ENCODE results near the gene NAXD. TPM values are rescaled to one million over a fixed set of nuclear protein-coding genes. Genes with fewer than 3 reads are reported as not detected.
A peak's percentile ranks its signal among the peaks of the same experiment; 100 is the strongest.

The NAXD gene
- total RNA-seq, 2 donors from 2014 or later = 36.2 to 71.6 TPM

DNA sequence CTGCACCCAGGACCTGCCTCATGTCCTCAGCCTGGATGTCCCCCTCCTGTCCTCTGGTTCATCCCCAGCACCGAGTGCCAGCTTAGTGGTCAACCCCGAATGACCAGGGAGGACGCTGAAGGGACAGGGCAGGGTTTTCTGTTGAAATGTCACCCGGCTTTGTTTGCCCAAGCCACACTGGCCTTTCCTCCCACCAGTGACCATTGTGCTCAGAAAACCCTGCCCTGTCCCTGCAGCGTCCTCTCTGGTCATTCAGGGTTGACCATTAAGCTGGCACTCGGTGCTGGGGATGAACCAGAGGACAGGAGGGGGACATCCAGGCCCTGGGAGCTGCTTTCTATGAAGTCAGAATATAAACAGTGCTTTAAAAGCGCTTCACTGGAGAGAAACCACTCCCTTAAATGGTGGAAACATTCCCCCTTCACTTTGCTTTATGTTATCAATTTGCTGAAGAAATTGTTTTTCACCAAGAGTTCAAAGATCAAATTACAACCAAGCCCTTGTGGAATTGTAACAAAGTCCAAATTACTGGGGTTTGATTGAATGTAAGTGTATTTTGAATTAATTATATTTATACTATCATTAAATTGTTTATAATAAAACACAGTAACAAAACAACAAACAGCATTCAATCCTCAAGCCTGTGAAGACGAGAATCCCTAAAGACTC is 69.2 kb downstream of the NAXD start:
- TF ChIP-seq POLR2AphosphoS5 (IDR thresholded peaks at IDR 0.05) (no peak), POLR2A (IDR thresholded peaks at IDR 0.05) (no peak)
- TF ChIP-seq, protein P1, sequence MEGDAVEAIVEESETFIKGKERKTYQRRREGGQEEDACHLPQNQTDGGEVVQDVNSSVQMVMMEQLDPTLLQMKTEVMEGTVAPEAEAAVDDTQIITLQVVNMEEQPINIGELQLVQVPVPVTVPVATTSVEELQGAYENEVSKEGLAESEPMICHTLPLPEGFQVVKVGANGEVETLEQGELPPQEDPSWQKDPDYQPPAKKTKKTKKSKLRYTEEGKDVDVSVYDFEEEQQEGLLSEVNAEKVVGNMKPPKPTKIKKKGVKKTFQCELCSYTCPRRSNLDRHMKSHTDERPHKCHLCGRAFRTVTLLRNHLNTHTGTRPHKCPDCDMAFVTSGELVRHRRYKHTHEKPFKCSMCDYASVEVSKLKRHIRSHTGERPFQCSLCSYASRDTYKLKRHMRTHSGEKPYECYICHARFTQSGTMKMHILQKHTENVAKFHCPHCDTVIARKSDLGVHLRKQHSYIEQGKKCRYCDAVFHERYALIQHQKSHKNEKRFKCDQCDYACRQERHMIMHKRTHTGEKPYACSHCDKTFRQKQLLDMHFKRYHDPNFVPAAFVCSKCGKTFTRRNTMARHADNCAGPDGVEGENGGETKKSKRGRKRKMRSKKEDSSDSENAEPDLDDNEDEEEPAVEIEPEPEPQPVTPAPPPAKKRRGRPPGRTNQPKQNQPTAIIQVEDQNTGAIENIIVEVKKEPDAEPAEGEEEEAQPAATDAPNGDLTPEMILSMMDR (IDR thresholded peaks at IDR 0.05) = no peak
- H3K9me3 ChIP-seq = no peaks in the 10 kb centered on the region
- intact Hi-C loops (cut with DNase I) = no loop called here
- no peaks in the 10 kb centered on the region for H3K4me1 ChIP-seq (replicated peaks)
- no peak overlapping the region for H3K4me3 ChIP-seq
- H3K27ac ChIP-seq = peak overlapping the region in 1 of 2 donors; percentile 46
- no peaks in the 10 kb centered on the region for H3K27me3 ChIP-seq (replicated peaks; ENCODE audit: insufficient read depth)
- 80% methylated on average over 8 of the region's 8 CpGs for WGBS
- DNase-seq (ENCODE audit: low spot score) = no peak
- no peaks in the 10 kb centered on the region for H3K36me3 ChIP-seq

- intact Hi-C loops (cut with DNase I) = no loop called here
- no peaks in the 10 kb centered on the region for H3K9me3 ChIP-seq
- TF ChIP-seq POLR2AphosphoS5 (IDR thresholded peaks at IDR 0.05) = peak; percentile 55
- TF ChIP-seq, protein P1 (IDR thresholded peaks at IDR 0.05) = no peak
- H3K36me3 ChIP-seq = no peaks in the 10 kb centered on the region
- WGBS = 72% methylated on average over 11 of the region's 11 CpGs
- no peaks in the 10 kb centered on the region for H3K4me1 ChIP-seq (replicated peaks)
- no peak for DNase-seq (ENCODE audit: low spot score)
- no peaks in the 10 kb centered on the region for H3K27me3 ChIP-seq (replicated peaks; ENCODE audit: insufficient read depth)
- no peak overlapping the region for H3K4me3 ChIP-seq
- H3K27ac ChIP-seq = peak overlapping the region; percentile 24 to 50
Measured at GRCh38 chr13:110685305-110686020, 70.1 kb downstream of the NAXD start.

- no peaks in the 10 kb centered on the region for H3K9me3 ChIP-seq
- no peak overlapping the region for H3K27ac ChIP-seq
- DNase-seq (ENCODE audit: low spot score) = no peak
- no peaks in the 10 kb centered on the region for H3K27me3 ChIP-seq (replicated peaks; ENCODE audit: insufficient read depth)
- intact Hi-C loops (cut with DNase I) = no loop called here
- TF ChIP-seq, protein P1 (IDR thresholded peaks at IDR 0.05) = no peak
- TF ChIP-seq POLR2AphosphoS5 (IDR thresholded peaks at IDR 0.05) (no peak), POLR2A (IDR thresholded peaks at IDR 0.05) (no peak)
- no peaks in the 10 kb centered on the region for H3K36me3 ChIP-seq
- WGBS = 89% methylated on average over 16 of the region's 16 CpGs
- no peaks in the 10 kb centered on the region for H3K4me1 ChIP-seq (replicated peaks)
- H3K4me3 ChIP-seq = no peak overlapping the region
Measured at GRCh38 chr13:110687736-110688135, 72.4 kb downstream of the NAXD start.

DNA sequence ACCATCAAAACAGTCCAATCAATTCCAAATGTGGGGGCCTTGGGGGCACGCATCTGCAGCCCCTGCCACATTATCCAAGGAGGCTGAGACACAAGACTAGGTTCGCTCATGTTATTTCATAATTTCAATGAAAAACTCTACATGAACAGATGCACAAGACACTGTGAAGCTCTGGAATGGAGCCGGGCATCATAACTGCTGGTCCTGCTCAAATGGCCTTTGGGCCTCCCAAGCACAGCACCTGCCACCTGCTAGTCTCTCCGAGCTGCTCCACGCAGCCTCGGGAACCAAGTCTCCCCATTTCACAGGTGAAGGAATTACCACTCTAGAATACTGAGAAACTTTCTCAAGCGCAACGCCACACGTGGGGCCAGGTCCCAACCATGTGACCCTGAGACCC is 73.7 kb downstream of the NAXD start:
- WGBS = 88% methylated on average over 9 of the region's 9 CpGs
- Histone ChIP-seq H3K9me3 (no peaks in the 10 kb centered on the region), H3K36me3 (no peaks in the 10 kb centered on the region), H3K4me3 (no peak overlapping the region), H3K27ac (no peak overlapping the region), H3K27me3 (replicated peaks; ENCODE audit: insufficient read depth) (no peaks in the 10 kb centered on the region), H3K4me1 (replicated peaks) (no peaks in the 10 kb centered on the region)
- no peak for DNase-seq (ENCODE audit: low spot score)
- TF ChIP-seq POLR2AphosphoS5 (IDR thresholded peaks at IDR 0.05) (no peak), POLR2A (IDR thresholded peaks at IDR 0.05) (no peak)
- TF ChIP-seq, protein P1 (IDR thresholded peaks at IDR 0.05) = no peak
- intact Hi-C loops (cut with DNase I) = no loop called here

Other genes with a start within 250 kb of the NAXD start
- 10 to 100 TPM; 24.0 to 42.1 TPM for gene RAB20, start 53.8 kb upstream of the NAXD start, total RNA-seq
- 10 to 100 TPM; 40.5 to 85.5 TPM for gene CARS2, start 90.6 kb downstream of the NAXD start, total RNA-seq
- 10 to 100 TPM; 19.1 to 38.3 TPM for gene ING1, start 98.2 kb downstream of the NAXD start, total RNA-seq